GM21526 (cell line): ENCODE measurements around the gene NOC3L.
"Not testable (repeated sequence)": the region's sequence is repeated elsewhere in the genome, so short reads cannot be mapped to it uniquely, and the experiment has no call there.

Source experiments
- ATAC-seq: cut with Tn5 transposase; IDR thresholded peaks from one replicate; pipeline ENCODE4 v1.9.1; 2021; ENCODE audit warnings: moderate library complexity; ENCODE audit not compliant: unreplicated experiment, low FRiP score

The NOC3L gene

GRCh38 chr10:94363251-94363565, 469 bp upstream of the NOC3L start:
- ATAC-seq = peak; percentile 16

- no peak for ATAC-seq
Measured at GRCh38 chr10:94361171-94361794, 1.5 kb downstream of the NOC3L start.

GRCh38 chr10:94358480-94358879, 4.3 kb downstream of the NOC3L start:
- no peak for ATAC-seq

- no peak for ATAC-seq
Measured at GRCh38 chr10:94357193-94357592, 5.5 kb downstream of the NOC3L start.

- no peak for ATAC-seq
Measured at GRCh38 chr10:94355841-94356240, 6.9 kb downstream of the NOC3L start.

GRCh38 chr10:94353336-94353735, 9.4 kb downstream of the NOC3L start:
- no peak for ATAC-seq

- no peak for ATAC-seq
Measured at GRCh38 chr10:94351089-94351488, 11.7 kb downstream of the NOC3L start.

- ATAC-seq = not testable (repeated sequence)
Measured at GRCh38 chr10:94350500-94350899, 12.2 kb downstream of the NOC3L start.

GRCh38 chr10:94349327-94349726, 13.4 kb downstream of the NOC3L start:
- ATAC-seq = no peak

- ATAC-seq = peak; percentile 94
Measured at GRCh38 chr10:94344522-94345122, 18.1 kb downstream of the NOC3L start.

GRCh38 chr10:94343151-94343550, 19.6 kb downstream of the NOC3L start:
- ATAC-seq = no peak

- ATAC-seq = no peak
Measured at GRCh38 chr10:94334857-94335256, 27.9 kb downstream of the NOC3L start.

GRCh38 chr10:94333051-94333450, 29.7 kb downstream of the NOC3L start:
- no peak for ATAC-seq

- ATAC-seq = no peak
Measured at GRCh38 chr10:94328613-94329012, 34.1 kb downstream of the NOC3L start.

GRCh38 chr10:94327649-94328048, 35.1 kb downstream of the NOC3L start:
- no peak for ATAC-seq

- ATAC-seq = no peak
Measured at GRCh38 chr10:94324609-94325233, 38.0 kb downstream of the NOC3L start.

- peak; percentile 56 for ATAC-seq
Measured at GRCh38 chr10:94320285-94320914, 42.3 kb downstream of the NOC3L start.

- ATAC-seq = no peak
Measured at GRCh38 chr10:94316560-94316959, 46.2 kb downstream of the NOC3L start.

GRCh38 chr10:94315975-94316464, 46.7 kb downstream of the NOC3L start:
- no peak for ATAC-seq

- ATAC-seq = no peak
Measured at GRCh38 chr10:94315024-94315451, 47.7 kb downstream of the NOC3L start.

GRCh38 chr10:94310369-94310768, 52.4 kb downstream of the NOC3L start:
- no peak for ATAC-seq

- no peak for ATAC-seq
Measured at GRCh38 chr10:94308866-94309265, 53.9 kb downstream of the NOC3L start.
